Gastrocnemius medialis (tissue), 4 donors: ENCODE data around the gene MCM3AP. TPM values are rescaled to one million over a fixed set of nuclear protein-coding genes. Genes with fewer than 3 reads are reported as not detected.

Experiments
- ATAC-seq, 2 donors: fragments of 150-250 bp; one replicate each; pipeline ENCODE4 v1.9.1; 2016
- DNase-seq, 2 donors: peaks; one replicate each; pipeline ENCODE4 v3.0.0-alpha.2; 2019
- H3K27ac ChIP-seq, 4 donors: fragments of 200-600 bp; sonication (generic); 1 replicate in 1 of 4; 2 replicates in 3 of 4; pipeline ENCODE4 v1.5.1; 2016 to 2018; ENCODE audit warnings: mild to moderate bottlenecking in 2 of 4, moderate library complexity in 1 of 4
- H3K27me3 ChIP-seq, 3 donors: fragments of 200-600 bp; sonication (generic) in 2 of 3; 1 replicate in 1 of 3; 2 replicates in 2 of 3; pipeline versions ENCODE4 v1.5.1 to v1.6.0; 2016 to 2019; ENCODE audit warnings: mild to moderate bottlenecking in 1 of 3, moderate library complexity in 1 of 3
- H3K36me3 ChIP-seq, 2 donors: fragments of 200-600 bp; sonication (generic) in 1 of 2; one replicate each; pipeline ENCODE4 v1.5.1; 2017 to 2018
- H3K4me1 ChIP-seq, 2 donors: fragments of 200-600 bp; sonication (generic) in 1 of 2; one replicate each; pipeline ENCODE4 v1.5.1; 2016 to 2017; ENCODE audit warnings: mild to moderate bottlenecking in 2 of 2
- H3K4me3 ChIP-seq, 4 donors: fragments of 200-600 bp; sonication (generic) in 3 of 4; 1 replicate in 1 of 4; 2 replicates in 3 of 4; pipeline ENCODE4 v1.5.1; 2016 to 2019; ENCODE audit warnings: mild to moderate bottlenecking in 2 of 4
- H3K9me3 ChIP-seq, 3 donors: fragments of 200-600 bp; sonication (generic) in 2 of 3; 1 replicate in 1 of 3; 2 replicates in 2 of 3; pipeline ENCODE4 v1.5.1; 2016 to 2019
- CTCF ChIP-seq, 5 experiments: fragments of 450-650 bp in 3 of 5; fragments of 200-600 bp in 2 of 5; sonication (generic) in 2 of 5; IDR thresholded peaks in 4 of 5; conservative IDR thresholded peaks in 1 of 5; 1 replicate in 4 of 5; 2 replicates in 1 of 5; pipeline ENCODE4 v1.5.1; 2016 to 2019; ENCODE audit warnings: antibody characterized with exemption in 5 of 5, mild to moderate bottlenecking in 3 of 5, moderate library complexity in 3 of 5
- POLR2A ChIP-seq, 2 donors: fragments of 450-650 bp; IDR thresholded peaks; one replicate each; pipeline ENCODE4 v1.6.1; 2017; ENCODE audit warnings: antibody characterized with exemption in 2 of 2, mild to moderate bottlenecking in 2 of 2, moderate library complexity in 2 of 2
- in situ Hi-C, 4 donors: fragments of 200-750 bp; cut with MboI; loops; one replicate each; pipeline versions ENCODE4 v1.15.0 to v1.8.0; 2017; ENCODE audit warnings: low sequenced_read_pairs in 4 of 4
- intact Hi-C: fragments of 100-400 bp; cut with DNase I; formaldehyde crosslinking; loops from one replicate; pipeline ENCODE4 v1.15.1; 2023; ENCODE audit warnings: low total_unique reads
- total RNA-seq, 4 donors: library from RNA; depleted of rRNA; stranded (reverse); fragments of >200 nt; gene quantifications; one replicate each; pipeline versions ENCODE4 v1.1.0 to v1.2.3, GENCODE V29; 2016

Gene MCM3AP
- total RNA-seq, 4 donors from 2014 or later = 52.1 to 155 (median 83.2) TPM

- Histone ChIP-seq H3K4me3 (no peak overlapping the region), H3K4me1 (peaks cover 12 to 16% of the 10 kb centered on the region in 2 donors), H3K36me3 (no peaks in the 10 kb centered on the region), H3K27me3 (no peaks in the 10 kb centered on the region), H3K27ac (no peak overlapping the region), H3K9me3 (no peaks in the 10 kb centered on the region)
- intact Hi-C loops = no loop called here
- in situ Hi-C loops = no loop called here
- TF ChIP-seq CTCF (IDR thresholded peaks at IDR 0.05 in 4 of 5, conservative IDR thresholded peaks at IDR 0.05 in 1 of 5) = no peak
- TF ChIP-seq POLR2A (IDR thresholded peaks at IDR 0.05) = no peak
- DNase-seq (no peak), ATAC-seq (no peak)
Observed at GRCh38 chr21:46319186-46319585, 33.8 kb upstream of the MCM3AP start.

- peaks cover 12 to 16% of the 10 kb centered on the region in 2 donors for H3K4me1 ChIP-seq
- ATAC-seq (no peak), DNase-seq (no peak)
- H3K4me3 ChIP-seq = no peak overlapping the region
- TF ChIP-seq POLR2A (IDR thresholded peaks at IDR 0.05) = no peak
- TF ChIP-seq CTCF (IDR thresholded peaks at IDR 0.05 in 4 of 5, conservative IDR thresholded peaks at IDR 0.05 in 1 of 5) = no peak
- no peaks in the 10 kb centered on the region for H3K27me3 ChIP-seq
- no peaks in the 10 kb centered on the region for H3K36me3 ChIP-seq
- H3K9me3 ChIP-seq = no peaks in the 10 kb centered on the region
- H3K27ac ChIP-seq = no peak overlapping the region
- in situ Hi-C loops = no loop called here
- intact Hi-C loops = no loop called here
Observed at GRCh38 chr21:46318464-46318845, 33.0 kb upstream of the MCM3AP start.

- ATAC-seq (no peak), DNase-seq (no peak)
- peaks cover 10% of the 10 kb centered on the region in 2 donors for H3K4me1 ChIP-seq
- H3K9me3 ChIP-seq = no peaks in the 10 kb centered on the region
- no peak overlapping the region for H3K4me3 ChIP-seq
- no peaks in the 10 kb centered on the region for H3K27me3 ChIP-seq
- no peaks in the 10 kb centered on the region for H3K36me3 ChIP-seq
- TF ChIP-seq CTCF (IDR thresholded peaks at IDR 0.05 in 4 of 5, conservative IDR thresholded peaks at IDR 0.05 in 1 of 5) = no peak
- no peak for TF ChIP-seq POLR2A (IDR thresholded peaks at IDR 0.05)
- H3K27ac ChIP-seq = no peak overlapping the region
- in situ Hi-C loops (no loop called here), intact Hi-C loops (no loop called here)
Observed at GRCh38 chr21:46317710-46318463, 32.5 kb upstream of the MCM3AP start.

- TF ChIP-seq POLR2A (IDR thresholded peaks at IDR 0.05) (no peak), CTCF (IDR thresholded peaks at IDR 0.05 in 4 of 5, conservative IDR thresholded peaks at IDR 0.05 in 1 of 5) (no peak)
- DNase-seq (no peak), ATAC-seq (no peak)
- H3K36me3 ChIP-seq = no peaks in the 10 kb centered on the region
- no peak overlapping the region for H3K4me3 ChIP-seq
- H3K27ac ChIP-seq = no peak overlapping the region
- intact Hi-C loops = loop anchor here (1.0 kb wide), 1 partner anchor 10 kb away; no protein-coding TSS in a partner anchor
- no peaks in the 10 kb centered on the region for H3K27me3 ChIP-seq
- H3K9me3 ChIP-seq = no peaks in the 10 kb centered on the region
- in situ Hi-C loops = no loop called here
- H3K4me1 ChIP-seq = no peaks in the 10 kb centered on the region
Observed at GRCh38 chr21:46316708-46317324, 31.4 kb upstream of the MCM3AP start.
